GM21786 (cell line): ENCODE results near the gene TSPAN17.

Source experiments
- ATAC-seq: cut with Tn5 transposase; IDR thresholded peaks from one replicate; pipeline ENCODE4 v1.9.1; 2021; ENCODE audit not compliant: unreplicated experiment

TSPAN17 gene

GRCh38 chr5:176620333-176620981, 26.8 kb upstream of the TSPAN17 start:
- no peak for ATAC-seq

- no peak for ATAC-seq
These were observed 25.6 kb upstream of the TSPAN17 start for GRCh38 chr5:176621661-176622079.

- ATAC-seq, result no peak
These were observed 23.1 kb upstream of the TSPAN17 start for GRCh38 chr5:176624142-176624541.

GRCh38 chr5:176624938-176625337, 22.3 kb upstream of the TSPAN17 start:
- no peak for ATAC-seq

GRCh38 chr5:176625512-176625911, 21.8 kb upstream of the TSPAN17 start:
- no peak for ATAC-seq

- ATAC-seq, result no peak
These were observed 21.1 kb upstream of the TSPAN17 start for GRCh38 chr5:176625966-176626875.

- ATAC-seq, result no peak
These were observed 20.4 kb upstream of the TSPAN17 start for GRCh38 chr5:176626876-176627236.

- ATAC-seq, result no peak
These were observed 19.7 kb upstream of the TSPAN17 start for GRCh38 chr5:176627582-176627981.

- no peak for ATAC-seq
These were observed 18.7 kb upstream of the TSPAN17 start for GRCh38 chr5:176628406-176629228.

GRCh38 chr5:176629317-176629852, 17.9 kb upstream of the TSPAN17 start:
- ATAC-seq, result no peak

- ATAC-seq, result peak; percentile 48
These were observed 17.2 kb upstream of the TSPAN17 start, which contains the start of the genes EIF4E1B and SNCB for GRCh38 chr5:176629853-176630680. Gene EIF4E1B (plus strand): TSS chr5:176630675. CDS start chr5:176642788, 12,113 bp downstream. Gene SNCB (minus strand): TSS chr5:176630534. CDS start chr5:176629654, 880 bp downstream.

- ATAC-seq, result no peak
These were observed 16.5 kb upstream of the TSPAN17 start for GRCh38 chr5:176630681-176631222.

GRCh38 chr5:176631383-176632200, 15.7 kb upstream of the TSPAN17 start:
- ATAC-seq, result no peak

- ATAC-seq, result no peak
These were observed 14.5 kb upstream of the TSPAN17 start for GRCh38 chr5:176632745-176633144.

GRCh38 chr5:176633598-176633997, 13.7 kb upstream of the TSPAN17 start:
- no peak for ATAC-seq

- no peak for ATAC-seq
These were observed 10.9 kb upstream of the TSPAN17 start for GRCh38 chr5:176636426-176636825.

- no peak for ATAC-seq
These were observed 9.7 kb upstream of the TSPAN17 start for GRCh38 chr5:176637556-176637955.

GRCh38 chr5:176638437-176638836, 8.8 kb upstream of the TSPAN17 start:
- no peak for ATAC-seq

- no peak for ATAC-seq
These were observed 8.1 kb upstream of the TSPAN17 start for GRCh38 chr5:176639208-176639607.
